Ureter (tissue), 1 donor: ENCODE data around the gene TFE3. TPM values are rescaled to one million over a fixed set of nuclear protein-coding genes. Genes with fewer than 3 reads are reported as not detected.

Experiments used
- DNase-seq: peaks from one replicate; pipeline ENCODE4 v3.0.0-alpha.2; 2020; ENCODE audit warnings: low spot score
- total RNA-seq: library from RNA; stranded (reverse); gene quantifications from one replicate; pipeline ENCODE4 v1.2.4, GENCODE V29; 2023
- donor health status: DM: yes; HTN: yes; CAD: no.

The TFE3 gene
- total RNA-seq, 1 donor from 2014 or later, result 45.2 TPM

DNA sequence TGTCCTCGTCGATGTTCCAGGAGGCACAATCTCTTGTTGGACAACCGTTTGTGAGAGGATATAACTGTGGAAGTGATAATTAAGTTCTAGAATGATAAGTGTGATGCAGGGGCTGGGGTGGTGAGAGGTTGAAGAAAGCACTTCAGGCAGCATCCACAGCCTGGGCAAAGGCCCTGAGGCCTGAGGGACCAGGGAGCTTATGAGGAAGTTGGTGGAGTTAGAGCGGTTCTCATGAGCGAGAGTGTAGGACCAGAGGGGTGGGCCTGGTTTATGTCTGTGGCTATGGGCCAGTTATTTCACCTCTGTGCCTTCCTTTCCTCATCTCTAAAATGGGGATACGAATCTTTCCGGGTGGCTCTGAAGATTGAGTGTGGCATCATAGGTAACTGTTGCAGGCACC is 18.3 kb upstream of the TFE3 start:
- DNase-seq, result no peak

- no peak for DNase-seq
Measured at GRCh38 chrX:49060914-49061313, 17.8 kb upstream of the TFE3 start.

DNA sequence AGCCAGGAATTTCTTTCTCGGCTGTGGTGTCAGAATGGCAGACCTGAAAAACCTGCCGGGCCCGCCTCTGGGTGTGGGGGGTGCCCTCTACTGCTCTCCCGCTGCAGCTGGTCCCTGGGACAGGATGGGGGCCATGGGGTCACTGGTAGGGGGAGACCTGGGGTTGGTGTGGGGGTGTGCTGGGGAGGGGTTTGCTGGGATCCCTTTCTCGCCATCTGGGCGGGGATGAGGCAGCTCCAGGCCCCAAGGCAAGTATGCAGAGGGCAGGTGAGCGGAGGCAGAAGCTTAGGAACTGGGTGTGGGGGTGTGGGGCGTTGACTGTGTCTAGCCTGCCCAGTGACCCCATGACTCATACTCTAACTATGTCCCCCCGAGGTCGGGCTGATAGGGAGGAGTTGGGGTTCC is 16.5 kb upstream of the TFE3 start:
- DNase-seq, result no peak

DNA sequence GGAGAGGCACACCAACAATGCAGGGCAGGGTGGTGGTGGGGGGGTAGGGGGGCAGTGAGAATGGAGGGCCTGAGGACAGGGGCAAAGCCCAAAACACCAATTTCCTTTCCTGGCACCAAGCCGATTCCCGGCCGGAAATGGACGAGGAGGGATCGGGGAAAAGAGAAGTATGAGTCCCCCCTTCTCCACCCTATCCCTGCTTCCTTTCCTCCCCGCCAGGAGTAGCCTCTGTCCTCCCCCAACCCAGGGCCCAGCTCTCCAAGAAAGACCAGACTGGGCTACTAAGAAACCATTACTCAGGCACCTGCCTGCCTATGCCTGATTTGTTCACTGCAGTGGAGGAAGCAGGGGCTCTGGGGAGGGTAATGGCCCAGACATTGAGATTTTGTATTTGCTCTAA is 16.0 kb upstream of the TFE3 start:
- DNase-seq, result no peak

DNA sequence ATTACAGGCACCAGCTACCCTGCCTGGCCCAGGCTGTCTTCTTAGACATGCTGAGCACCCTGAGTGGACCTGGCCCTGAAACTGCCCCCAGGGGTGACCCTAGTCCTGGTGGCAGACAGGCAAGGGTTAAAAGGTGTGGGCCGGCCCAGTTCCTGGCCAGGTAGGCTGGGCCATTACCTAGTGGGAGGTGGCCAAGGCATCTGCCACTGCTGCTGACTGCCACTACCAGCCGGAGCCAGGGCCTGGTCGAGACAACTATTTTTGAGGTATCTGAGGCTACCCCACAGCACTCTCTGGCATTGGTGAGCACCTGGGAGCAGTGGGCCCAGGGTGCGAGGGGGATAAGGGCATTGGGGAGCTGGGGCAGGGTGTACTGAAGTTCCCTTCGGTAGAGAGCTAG is 15.6 kb upstream of the TFE3 start, which contains the start of gene CCDC120:
Gene CCDC120, plus strand, starts transcription at position 206 of the 400 bp plus-strand sequence. CDS start 3,043 bp downstream, outside the sequence.
- DNase-seq, result no peak

DNA sequence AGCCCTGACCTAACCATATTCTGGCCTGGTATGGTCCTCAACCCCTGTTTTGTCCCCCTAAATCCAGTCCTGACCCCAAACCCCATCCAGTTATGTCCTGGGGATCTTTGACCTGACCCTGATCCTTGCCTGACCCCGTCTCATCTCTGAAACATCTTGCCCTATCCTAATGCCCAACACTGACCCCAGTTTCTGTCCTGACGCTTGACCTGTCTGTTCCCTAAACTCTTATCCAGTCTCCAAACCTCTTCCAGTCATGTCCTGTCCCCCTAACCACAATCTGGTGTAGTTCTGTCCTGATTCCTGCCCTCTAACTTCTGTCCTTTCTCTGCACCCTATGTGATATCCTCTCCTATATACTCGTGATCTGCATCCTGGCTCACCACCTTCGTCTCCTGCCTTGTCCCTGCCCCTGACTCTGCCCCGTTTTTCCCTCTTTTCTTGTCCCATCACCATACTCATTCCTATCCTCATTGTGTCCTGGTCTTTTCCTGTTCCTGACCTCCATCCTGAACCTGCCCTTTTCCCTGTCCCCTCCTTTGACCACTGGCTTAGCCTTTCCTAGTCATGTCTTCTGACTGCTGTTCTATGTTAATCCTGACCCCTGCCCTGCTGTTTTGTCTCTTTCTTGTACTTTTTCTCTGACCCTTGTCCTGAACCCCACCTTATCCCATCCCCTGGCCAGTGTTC is 11.1 kb upstream of the TFE3 start:
- no peak for DNase-seq

- DNase-seq, result no peak
Measured at GRCh38 chrX:49053223-49054072, 10.3 kb upstream of the TFE3 start.

DNA sequence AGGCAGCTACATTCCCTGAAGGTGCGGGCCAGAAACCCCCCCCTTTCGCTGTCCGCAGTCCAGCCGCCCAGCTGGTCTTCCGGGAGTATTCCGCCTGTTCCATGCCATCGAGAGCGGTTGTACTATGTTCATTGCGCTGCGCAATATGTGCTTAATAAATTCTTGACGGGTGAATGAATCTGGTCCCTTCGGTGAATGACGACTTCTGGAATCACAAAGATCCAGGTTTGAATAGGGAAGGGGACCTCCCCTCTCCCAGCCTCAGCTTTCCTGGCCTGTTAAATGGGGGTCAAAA is 777 bp upstream of the TFE3 start:
- no peak for DNase-seq

DNA sequence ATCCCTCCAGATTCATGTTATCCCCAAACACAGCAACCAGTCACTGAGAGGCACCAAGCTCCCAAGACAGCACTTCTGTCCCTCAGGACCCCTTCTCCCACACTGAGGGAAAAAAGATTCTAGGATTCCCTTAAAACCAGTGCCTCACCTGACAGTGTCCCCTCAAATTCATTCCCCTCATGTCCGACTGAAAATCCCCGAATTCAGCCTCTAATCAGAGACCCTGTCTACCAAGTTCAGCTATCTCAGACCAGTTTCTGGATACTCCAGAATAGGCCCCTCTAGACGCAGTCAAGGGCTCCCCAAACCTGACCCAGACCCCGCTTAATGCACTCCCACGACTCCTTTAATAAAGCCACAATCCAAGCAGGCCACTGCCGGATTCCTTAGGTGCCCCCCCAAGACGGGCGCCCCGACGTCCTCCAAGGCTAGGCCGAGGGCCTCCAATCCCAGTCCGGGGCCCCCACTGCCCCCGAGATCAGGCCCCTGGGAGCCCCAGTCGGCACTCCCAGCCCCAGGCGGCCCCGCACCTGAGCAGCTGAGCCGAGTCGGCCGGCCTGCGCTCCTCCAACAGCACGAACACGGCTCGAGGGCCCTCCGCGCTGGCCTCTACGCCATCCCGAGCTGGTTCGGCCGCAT is 457 bp downstream of the TFE3 start:
- DNase-seq, result no peak

GRCh38 chrX:49041744-49042580 is 1.2 kb downstream of the TFE3 start:
- DNase-seq, result no peak

DNA sequence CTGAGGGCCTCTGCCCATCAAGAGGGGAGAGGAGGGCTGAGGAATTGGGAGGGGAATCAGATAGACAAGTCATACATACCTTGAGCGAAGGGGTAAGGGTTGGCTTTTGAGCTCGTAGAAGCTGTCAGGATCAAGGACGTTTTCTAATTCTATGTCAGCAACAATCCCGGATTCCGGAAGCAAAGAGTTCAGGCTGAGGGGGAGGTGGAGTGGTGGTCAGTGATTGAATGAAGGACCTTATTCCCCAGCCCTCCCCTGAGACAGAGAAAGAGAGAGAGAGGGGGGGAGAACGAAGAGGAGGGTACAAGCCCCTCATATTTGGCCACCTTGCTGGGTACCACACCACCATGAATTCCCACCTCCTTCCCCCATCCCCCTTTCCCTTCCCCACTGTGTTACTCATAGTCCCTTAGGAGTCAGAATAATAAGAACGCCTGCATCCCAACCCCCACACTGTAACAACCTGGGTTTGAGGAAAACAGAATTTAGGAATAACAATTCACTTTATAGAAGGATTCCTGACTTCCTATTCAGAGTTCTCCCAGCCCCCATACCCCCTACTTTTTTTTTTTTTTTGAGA is 2.7 kb downstream of the TFE3 start:
- no peak for DNase-seq

GRCh38 chrX:49039598-49040375 is 3.4 kb downstream of the TFE3 start:
- DNase-seq, result peak; percentile 80

DNA sequence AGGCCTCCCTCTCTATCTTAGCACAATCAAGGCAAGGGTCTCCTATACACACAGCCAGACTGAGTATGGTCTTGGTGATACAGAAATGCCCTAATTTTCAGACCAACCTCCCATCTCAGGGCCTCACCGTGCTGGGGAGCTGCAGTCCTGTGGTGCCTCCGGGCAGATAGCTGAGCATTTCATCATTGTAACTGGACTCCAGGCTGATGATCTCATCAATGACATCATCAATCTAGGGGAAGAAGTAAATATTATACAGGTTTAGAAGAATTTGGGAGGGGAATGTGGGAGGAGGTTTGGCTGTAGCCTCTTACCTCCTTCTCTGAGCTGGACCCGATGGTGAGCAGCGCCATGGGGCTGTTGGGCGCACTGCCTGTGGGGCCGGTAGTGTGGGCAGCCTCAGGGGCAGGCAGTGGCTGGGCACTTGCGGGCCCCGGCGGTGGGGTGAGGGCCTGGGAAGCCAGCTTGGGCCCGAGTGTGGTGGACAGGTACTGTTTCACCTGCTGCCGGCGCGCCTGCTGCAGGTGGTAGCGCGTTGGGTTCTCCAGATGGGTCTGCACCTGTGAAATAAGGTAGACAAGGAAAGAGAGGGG is 5.2 kb downstream of the TFE3 start:
- no peak for DNase-seq

GRCh38 chrX:49030283-49030682 is 12.9 kb downstream of the TFE3 start:
- no peak for DNase-seq

- DNase-seq, result no peak
Measured at GRCh38 chrX:49029876-49030275, 13.3 kb downstream of the TFE3 start.

GRCh38 chrX:49019599-49020249 is 23.4 kb downstream of the TFE3 start:
- DNase-seq, result no peak

GRCh38 chrX:49019050-49019449 is 24.1 kb downstream of the TFE3 start:
- no peak for DNase-seq

GRCh38 chrX:49003696-49004095 is 39.5 kb downstream of the TFE3 start:
- no peak for DNase-seq

DNA sequence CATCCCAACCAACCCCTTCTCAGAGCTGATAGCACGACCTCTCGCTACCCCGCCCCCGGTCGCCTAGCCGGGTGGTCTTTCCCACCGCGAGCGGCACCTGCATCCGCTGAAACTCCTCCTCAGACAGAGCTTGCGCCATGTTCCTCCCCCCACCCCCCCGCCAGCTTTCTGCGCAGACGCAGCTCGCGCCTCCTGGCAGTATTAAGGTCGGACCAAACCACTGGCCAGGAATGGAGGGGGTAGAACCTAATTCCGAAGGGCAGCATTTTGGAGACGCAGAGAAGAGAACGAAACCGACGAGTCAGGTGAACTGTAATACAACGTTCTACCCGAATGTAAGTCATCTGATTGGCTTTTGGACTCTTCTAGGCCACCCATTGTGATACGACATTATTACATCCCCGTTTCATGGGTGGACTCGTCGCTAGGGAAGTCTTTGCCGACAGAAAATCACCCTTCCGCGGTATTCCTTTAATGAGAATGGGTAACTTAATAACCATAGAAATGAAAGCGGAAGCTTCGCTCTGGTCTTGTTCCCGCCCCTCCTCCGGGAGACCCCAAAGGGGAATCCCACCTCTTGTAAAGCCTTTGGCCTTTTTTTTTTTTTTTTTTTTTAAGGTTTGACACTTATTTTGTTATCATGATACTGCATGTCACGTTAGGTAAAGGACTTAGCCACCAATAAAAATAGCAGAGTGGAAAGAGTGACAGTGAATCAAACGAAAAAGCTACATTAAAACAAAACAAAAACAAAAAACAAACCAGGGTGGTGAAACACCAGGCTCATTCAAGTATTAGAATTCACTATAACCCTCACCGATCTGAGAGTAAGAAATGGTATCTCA is 40.8 kb downstream of the TFE3 start, which contains the start of gene GRIPAP1:
Gene GRIPAP1, minus strand, starts transcription at position 174 of the 845 bp plus-strand sequence. Its CDS starts 35 bp downstream, at position 139.
- DNase-seq, result peak; percentile 74
